Lung (tissue), 12 donors: ENCODE data around the gene SUSD2. TPM values are rescaled to one million over a fixed set of nuclear protein-coding genes. Genes with fewer than 3 reads are reported as not detected.

Experiments
- ATAC-seq: fragments of 200-7000 bp; cut with Tn5 transposase; one replicate; pipeline ENCODE4 v1.9.1; 2020; ENCODE audit warnings: moderate number of reproducible peaks; ENCODE audit not compliant: insufficient read depth, low FRiP score
- DNase-seq, 3 donors: peaks; one replicate each; pipeline ENCODE4 v3.0.0-alpha.2; 2013 to 2017
- H3K27ac ChIP-seq, 2 donors: one replicate each; pipeline ENCODE4 v1.5.1; 2013; ENCODE audit warnings: mild to moderate bottlenecking in 2 of 2, moderate library complexity in 2 of 2, control low read depth in 1 of 2, inconsistent platforms in 1 of 2, low read depth in 1 of 2, low read length in 1 of 2
- H3K27me3 ChIP-seq, 3 donors: one replicate each; pipeline ENCODE4 v1.5.1; 2013; ENCODE audit warnings: low read length in 2 of 3; ENCODE audit not compliant: control insufficient read depth in 3 of 3, insufficient read depth in 3 of 3
- H3K36me3 ChIP-seq, 4 donors: one replicate each; pipeline ENCODE4 v1.5.1; 2013; ENCODE audit warnings: low read length in 4 of 4, mild to moderate bottlenecking in 1 of 4, moderate library complexity in 1 of 4; ENCODE audit not compliant: control insufficient read depth in 4 of 4, insufficient read depth in 4 of 4
- H3K4me1 ChIP-seq, 5 donors: one replicate each; pipeline ENCODE4 v1.5.1; 2013; ENCODE audit warnings: low read length in 5 of 5, mild to moderate bottlenecking in 2 of 5, moderate library complexity in 1 of 5; ENCODE audit not compliant: control insufficient read depth in 5 of 5, insufficient read depth in 5 of 5
- H3K4me3 ChIP-seq: one replicate; pipeline ENCODE4 v1.5.1; 2013; ENCODE audit warnings: mild to moderate bottlenecking, control low read depth, moderate library complexity
- H3K9ac ChIP-seq, 2 donors: one replicate each; pipeline ENCODE4 v1.5.1; 2013; ENCODE audit warnings: low read length in 2 of 2, control low read depth in 1 of 2; ENCODE audit not compliant: insufficient read depth in 1 of 2
- H3K9me3 ChIP-seq, 4 donors: one replicate each; pipeline ENCODE4 v1.5.1; 2013; ENCODE audit warnings: low read length in 3 of 4, mild to moderate bottlenecking in 1 of 4, moderate library complexity in 1 of 4; ENCODE audit not compliant: control insufficient read depth in 4 of 4, insufficient read depth in 3 of 4
- CTCF ChIP-seq: IDR thresholded peaks from 2 replicates; pipeline ENCODE4 v1.5.1; 2012; ENCODE audit warnings: mild to moderate bottlenecking; ENCODE audit errors: control extremely low read depth, extremely low read depth
- WGBS, 2 donors: extraction: QIAGEN DNeasy Blood & Tissue Kit; methylation state at CpG; one replicate each; pipeline ENCODE4 v1.1.7; 2013; 5-methylcytosine and 5-hydroxymethylcytosine counted together
- polyA plus RNA-seq, 2 donors: library from polyadenylated mRNA; stranded (reverse); fragments of 200-250 nt; gene quantifications; one replicate each; pipeline ENCODE4 v1.2.1, GENCODE V29; 2013
- total RNA-seq, 2 donors: library from RNA; depleted of rRNA in 1 of 2; stranded (reverse); fragments of >200 nt in 1 of 2; gene quantifications; one replicate each; pipeline ENCODE4 v1.2.1, GENCODE V29; 2014 to 2021
- donor health status: control.
- donor health status: control.
- donor health status: Bipolar disorder and iron deficiency.
- donor health status: healthy.
- donor health status: DM: yes; HTN: yes; CAD: no.

The SUSD2 gene
- total and polyA plus RNA-seq, 4 donors = 15.9 to 192 (median 49.7) TPM

GRCh38 chr22:24184057-24184798 is 2.9 kb downstream of the SUSD2 start:
- Histone ChIP-seq H3K9me3 (no peaks in the 10 kb centered on the region), H3K27ac (no peak overlapping the region), H3K9ac (no peak overlapping the region), H3K27me3 (no peaks in the 10 kb centered on the region), H3K4me1 (peaks cover 0 to 5% (median 2%) of the 10 kb centered on the region in 5 donors), H3K4me3 (no peak overlapping the region), H3K36me3 (peaks cover 0 to 14% (median 0%) of the 10 kb centered on the region in 4 donors)
- no peak for TF ChIP-seq CTCF
- 88 to 90% methylated on average over 16 of the region's 16 CpGs for WGBS, 2 donors
- ATAC-seq = no peak
- DNase-seq = no peak

DNA sequence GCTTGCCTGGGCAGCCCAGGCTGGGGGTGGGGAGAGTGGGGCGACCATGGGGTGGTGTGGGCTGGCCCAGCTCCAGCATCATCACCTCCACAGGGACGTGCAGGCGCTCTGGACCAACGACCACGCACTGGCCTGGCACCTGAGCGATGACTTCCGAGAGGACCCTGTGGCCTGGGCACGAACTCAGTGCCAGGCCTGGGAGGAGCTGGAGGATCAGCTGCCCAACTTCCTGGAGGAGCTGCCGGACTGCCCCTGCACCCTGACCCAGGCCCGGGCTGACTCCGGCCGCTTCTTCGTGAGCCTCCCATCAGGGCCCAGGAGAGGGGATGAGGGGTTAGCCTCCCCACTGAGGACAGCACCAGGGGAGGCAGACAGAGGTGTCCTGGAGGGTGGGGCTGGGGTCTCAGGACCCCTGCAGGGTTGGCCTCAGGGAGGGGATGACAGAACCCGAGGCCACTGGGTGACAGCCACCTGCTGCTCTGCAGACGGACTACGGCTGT is 3.8 kb downstream of the SUSD2 start:
- Histone ChIP-seq H3K4me3 (no peak overlapping the region), H3K4me1 (peaks cover 0 to 13% (median 8%) of the 10 kb centered on the region in 5 donors), H3K9ac (no peak overlapping the region), H3K27me3 (no peaks in the 10 kb centered on the region), H3K9me3 (no peaks in the 10 kb centered on the region), H3K36me3 (peaks cover 0 to 14% (median 0%) of the 10 kb centered on the region in 4 donors), H3K27ac (no peak overlapping the region)
- WGBS, 2 donors = 88 to 92% methylated on average over 15 to 16 of the region's 16 CpGs
- no peak for DNase-seq
- no peak for ATAC-seq
- TF ChIP-seq CTCF = no peak

- 95 to 96% methylated on average over 50 to 51 of the region's 51 CpGs for WGBS, 2 donors
- no peak for TF ChIP-seq CTCF
- H3K27ac ChIP-seq = no peak overlapping the region
- no peak for DNase-seq
- H3K36me3 ChIP-seq = peaks cover 0 to 14% (median 0%) of the 10 kb centered on the region in 4 donors
- no peak for ATAC-seq
- H3K4me1 ChIP-seq = peaks cover 0 to 14% (median 8%) of the 10 kb centered on the region in 5 donors
- H3K9me3 ChIP-seq = no peaks in the 10 kb centered on the region
- H3K4me3 ChIP-seq = no peak overlapping the region
- no peak overlapping the region for H3K9ac ChIP-seq
- no peaks in the 10 kb centered on the region for H3K27me3 ChIP-seq
Observed at GRCh38 chr22:24185501-24186351, 4.4 kb downstream of the SUSD2 start.
